GM04504 (cell line): Measurements from ENCODE around the gene TBC1D8B.

Source experiments
- DNase-seq: peaks from one replicate; pipeline ENCODE4 v3.0.0-alpha.2; 2012; ENCODE audit warnings: low read depth

Gene TBC1D8B

DNA sequence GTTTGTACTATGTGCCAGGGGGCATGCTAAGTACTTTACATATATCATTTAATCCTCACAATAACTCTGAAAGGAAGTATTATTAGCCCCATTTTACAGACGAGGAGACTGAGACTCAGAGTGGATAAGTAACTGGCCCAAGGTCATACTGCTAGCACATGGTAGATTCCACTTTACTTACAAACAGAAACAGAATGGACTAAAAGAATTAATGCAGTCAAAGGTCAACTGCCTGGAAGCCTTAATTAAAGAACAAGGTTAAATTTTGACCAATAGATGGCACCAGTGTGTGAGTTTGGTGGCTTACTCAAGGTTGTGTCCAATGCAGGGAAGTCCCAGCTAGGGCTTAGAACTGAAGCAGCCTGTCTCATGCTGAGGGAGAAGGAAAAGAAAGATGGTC lies 96.0 kb downstream of the TBC1D8B start:
- DNase-seq, result no peak

DNA sequence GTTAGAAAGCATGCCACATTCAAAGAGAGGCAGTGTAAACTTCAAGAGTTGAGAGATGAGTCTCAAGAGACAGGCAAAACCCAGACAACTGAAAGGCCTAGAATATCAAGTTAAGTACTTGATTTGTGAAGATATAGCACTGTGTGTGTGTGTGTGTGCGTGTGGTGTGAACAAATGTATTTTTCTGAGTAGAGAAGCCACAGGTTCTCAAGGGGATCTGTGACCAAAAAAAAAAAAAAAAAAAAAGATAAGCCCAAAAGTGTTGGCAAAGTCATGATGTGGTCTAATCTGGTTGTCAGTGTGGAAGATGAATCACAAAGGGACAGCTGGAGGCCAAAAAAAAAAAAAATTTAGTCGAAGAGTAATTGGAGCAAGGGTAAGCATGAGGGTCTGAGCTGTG lies 96.8 kb downstream of the TBC1D8B start:
- DNase-seq, result no peak

DNA sequence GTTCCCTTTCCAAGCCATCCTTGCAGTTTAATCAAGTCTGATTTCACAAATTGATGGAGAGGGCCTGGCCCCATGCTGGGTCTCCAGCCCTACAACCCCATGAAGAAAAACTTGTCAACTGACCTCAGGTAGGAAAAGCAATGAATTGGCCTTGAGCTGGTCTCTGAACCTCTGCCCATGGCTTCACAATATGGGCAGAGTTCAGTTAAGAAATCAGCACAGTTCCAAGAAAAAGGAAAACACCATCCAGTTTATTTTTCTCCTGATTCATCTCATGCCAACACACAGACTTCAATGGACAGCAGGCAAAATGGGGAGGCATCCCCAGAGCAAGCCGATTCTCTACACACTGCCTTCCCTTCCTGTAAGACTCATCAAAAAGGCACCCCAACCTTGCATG lies 97.4 kb downstream of the TBC1D8B start:
- DNase-seq, result no peak

DNA sequence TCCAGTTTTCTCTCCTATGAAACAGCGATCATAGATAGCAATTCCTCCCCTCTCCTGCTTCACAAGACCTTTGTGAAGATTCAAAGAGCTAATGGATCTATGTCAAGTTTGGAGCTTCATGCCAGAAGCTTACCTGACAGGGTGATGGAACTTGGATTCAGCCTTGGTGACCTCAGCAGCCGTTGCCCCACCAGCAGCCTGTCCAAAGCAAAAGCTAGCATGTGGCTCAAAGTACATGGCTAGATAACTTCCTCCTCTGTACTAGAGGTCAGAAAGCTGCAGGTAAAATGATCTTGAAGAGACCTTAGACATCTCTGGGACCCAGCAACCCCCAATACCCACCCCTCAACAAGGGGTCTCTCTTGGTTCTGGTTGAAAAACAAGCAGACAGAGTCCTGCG lies 98.9 kb downstream of the TBC1D8B start:
- DNase-seq, result no peak

DNA sequence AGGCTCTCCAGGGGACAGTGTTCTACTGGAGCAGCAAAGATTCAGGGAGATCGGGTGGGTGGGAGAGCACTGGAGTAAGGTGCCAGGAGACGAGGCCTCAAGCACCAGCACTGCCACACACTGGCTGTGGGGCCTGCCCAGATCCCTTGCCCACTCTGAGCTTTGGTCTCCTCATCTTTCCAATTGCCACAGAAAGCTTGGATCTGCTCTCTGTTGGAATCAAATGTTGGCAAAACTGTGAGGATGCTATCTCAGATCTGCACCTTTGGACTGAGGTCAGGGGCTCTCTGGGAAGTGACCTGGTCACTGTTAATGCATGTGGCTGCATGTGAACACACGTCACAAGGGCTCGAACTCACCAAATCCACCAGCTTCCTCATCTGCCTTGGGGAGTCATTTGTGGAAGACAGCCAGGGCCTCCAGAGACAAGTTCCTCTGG lies 99.3 kb downstream of the TBC1D8B start:
- no peak for DNase-seq

- no peak for DNase-seq
Measured at GRCh38 chrX:106902684-106903083, 100.2 kb downstream of the TBC1D8B start.

GRCh38 chrX:106903291-106903824 lies 100.9 kb downstream of the TBC1D8B start, which contains the start of gene RIPPLY1:
TSS of gene RIPPLY1 (minus strand) at chrX:106903341. CDS start at chrX:106903287, 54 bp downstream.
- no peak for DNase-seq

GRCh38 chrX:106903856-106904528 lies 101.5 kb downstream of the TBC1D8B start:
- no peak for DNase-seq

GRCh38 chrX:106905064-106905708 lies 102.7 kb downstream of the TBC1D8B start:
- no peak for DNase-seq

DNA sequence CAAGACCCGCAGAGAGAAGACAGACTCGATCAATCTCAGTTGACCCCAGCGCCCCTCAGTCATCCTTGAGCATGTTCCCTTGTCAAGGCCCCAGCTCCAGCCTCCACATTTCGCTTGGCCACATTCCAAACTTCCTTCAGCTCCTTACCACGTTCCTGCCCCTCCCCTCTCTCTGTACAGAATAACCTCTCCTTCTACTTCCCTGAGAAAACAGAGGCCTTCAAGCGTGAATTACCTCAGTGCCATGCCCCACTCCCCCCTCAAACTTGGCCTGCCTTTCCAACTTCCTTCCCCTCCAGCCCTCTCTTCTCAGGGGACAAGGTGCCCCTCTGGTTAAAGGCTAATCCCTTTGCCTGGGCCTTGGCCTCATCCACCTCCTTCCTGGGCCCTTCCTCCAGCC lies 103.9 kb downstream of the TBC1D8B start:
- no peak for DNase-seq

GRCh38 chrX:106912864-106913263 lies 110.4 kb downstream of the TBC1D8B start:
- no peak for DNase-seq

DNA sequence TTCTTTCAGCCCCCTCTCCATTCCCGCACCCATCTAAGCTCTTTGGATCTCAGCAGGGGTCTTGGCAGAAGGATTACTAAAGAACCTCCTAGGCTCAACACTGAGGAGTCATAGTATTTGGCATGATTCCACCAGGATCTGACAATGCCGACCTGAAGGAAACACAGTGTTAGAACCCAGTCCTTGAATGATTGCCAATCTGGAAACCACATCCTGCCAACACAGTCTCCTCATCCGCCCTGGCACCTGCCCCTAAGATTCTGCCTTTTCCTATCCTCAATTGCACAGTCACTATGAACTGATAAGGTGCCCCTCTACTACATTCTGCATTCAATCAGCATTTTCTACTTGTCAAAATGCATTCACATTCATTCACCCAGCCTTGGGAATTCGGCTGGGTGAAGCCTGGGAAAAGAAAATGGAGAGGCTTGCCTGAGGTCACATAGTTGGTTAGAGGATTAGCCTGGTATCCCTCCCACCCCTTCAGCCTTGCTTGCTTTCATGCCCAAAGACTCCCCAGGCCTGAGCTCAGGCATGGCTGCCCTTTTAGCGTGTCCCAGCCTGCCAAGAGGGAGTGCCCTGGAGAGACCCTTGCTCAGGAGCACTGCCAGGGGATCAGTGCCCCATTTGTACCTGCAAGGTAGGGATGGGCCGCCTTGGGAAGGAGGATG lies 115.5 kb downstream of the TBC1D8B start:
- DNase-seq, result no peak

- no peak for DNase-seq
Measured at GRCh38 chrX:106919932-106920452, 117.5 kb downstream of the TBC1D8B start, which contains the start of gene CLDN2. TSS of gene CLDN2 (plus strand) at chrX:106920402. CDS start at chrX:106928229, 7,827 bp downstream.

DNA sequence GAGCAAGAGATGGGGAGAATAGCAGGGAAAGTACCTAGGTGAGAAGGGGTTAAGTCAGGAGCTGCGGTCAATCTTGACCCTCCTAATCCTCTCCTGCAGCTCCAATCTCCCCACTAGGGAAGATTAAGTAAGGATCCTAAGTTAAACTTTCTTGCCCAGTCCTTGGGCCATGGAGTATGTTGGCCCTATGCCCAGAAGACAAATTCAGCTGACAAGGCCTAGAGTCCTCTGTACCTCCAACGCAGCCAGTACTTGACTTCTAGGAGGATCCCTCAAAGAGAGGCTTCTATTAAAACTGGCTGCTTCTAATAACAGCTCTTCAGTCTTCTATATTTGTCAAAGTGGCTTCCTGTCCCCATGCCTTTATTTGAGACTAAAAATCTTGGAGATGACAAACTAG lies 119.2 kb downstream of the TBC1D8B start:
- DNase-seq, result no peak
